Endodermal cell (in vitro differentiated cells): Measurements from ENCODE around the gene TIPIN. TPM values are rescaled to one million over a fixed set of nuclear protein-coding genes. Genes with fewer than 3 reads are reported as not detected.

Experiments
- DNase-seq: peaks from one replicate; pipeline ENCODE4 v3.0.0-alpha.2; 2017
- H3K27ac ChIP-seq: 2 replicates; pipeline ENCODE4 v1.5.1; 2013; ENCODE audit warnings: mild to moderate bottlenecking, low read depth, low read length, moderate library complexity
- H3K27me3 ChIP-seq: 2 replicates; pipeline ENCODE4 v1.6.1; 2013; ENCODE audit warnings: mild to moderate bottlenecking, low read length, moderate library complexity; ENCODE audit not compliant: insufficient read depth, control insufficient read depth, poor library complexity, severe bottlenecking
- H3K36me3 ChIP-seq: 2 replicates; pipeline ENCODE4 v1.7.0; 2013; ENCODE audit warnings: mild to moderate bottlenecking, low read length, moderate library complexity; ENCODE audit not compliant: control insufficient read depth, insufficient read depth
- H3K4me1 ChIP-seq: one replicate; pipeline ENCODE4 v1.7.0; 2013; ENCODE audit warnings: low read length; ENCODE audit not compliant: control insufficient read depth, insufficient read depth
- H3K4me3 ChIP-seq: 2 replicates; pipeline ENCODE4 v1.5.1; 2013; ENCODE audit warnings: mild to moderate bottlenecking, low read length, moderate library complexity
- H3K9ac ChIP-seq: 2 replicates; pipeline ENCODE4 v1.6.1; 2013; ENCODE audit warnings: mild to moderate bottlenecking, low read length, moderate library complexity; ENCODE audit not compliant: poor library complexity, severe bottlenecking; ENCODE audit errors: extremely low read depth
- H3K9me3 ChIP-seq: 2 replicates; pipeline ENCODE4 v1.6.1; 2013; ENCODE audit warnings: mild to moderate bottlenecking, low read length, moderate library complexity; ENCODE audit not compliant: control insufficient read depth
- H3K27ac Mint-ChIP-seq: 2 replicates; pipeline ENCODE4 v1.8.0; 2020; ENCODE audit warnings: mixed read lengths
- H3K27me3 Mint-ChIP-seq: 2 replicates; pipeline ENCODE4 v1.8.0; 2021; ENCODE audit warnings: mild to moderate bottlenecking, mixed read lengths; ENCODE audit not compliant: insufficient read depth
- H3K36me3 Mint-ChIP-seq: 2 replicates; pipeline ENCODE4 v1.8.0; 2020; ENCODE audit warnings: low read depth, mixed read lengths
- H3K4me1 Mint-ChIP-seq: 2 replicates; pipeline ENCODE4 v1.8.0; 2020; ENCODE audit warnings: mixed read lengths
- H3K4me3 Mint-ChIP-seq: 2 replicates; pipeline ENCODE4 v1.8.0; 2020; ENCODE audit warnings: mild to moderate bottlenecking, moderate library complexity, mixed read lengths
- H3K9me3 Mint-ChIP-seq: 2 replicates; pipeline ENCODE4 v1.8.0; 2020; ENCODE audit warnings: mild to moderate bottlenecking, mixed read lengths
- CTCF ChIP-seq: fragments of 200-600 bp; sonication (generic); conservative IDR thresholded peaks from 2 replicates; pipeline ENCODE4 v1.5.0; 2021; ENCODE audit warnings: antibody characterized with exemption, mild to moderate bottlenecking
- WGBS, 2 experiments: methylation state at CpG; one replicate each; pipeline versions ENCODE4 v1.1.5 to v1.1.7; 2013; ENCODE audit warnings: missing lambda C conversion rate in 2 of 2, mixed read lengths in 1 of 2; ENCODE audit not compliant: insufficient coverage in 1 of 2, insufficient read length in 1 of 2; 5-methylcytosine and 5-hydroxymethylcytosine counted together
- total RNA-seq, 2 donors: library from RNA; stranded (reverse); fragmentation: NEBNext Ultra II Directional in 1 of 2; extraction: Animal tissue kit (Norgen Biotek cat#: 25700) in 1 of 2; gene quantifications; 2 replicates in 1 of 2; 3 replicates in 1 of 2; pipeline ENCODE4 v1.2.1, GENCODE V29; 2021

Gene TIPIN
- total RNA-seq, 2 donors from 2014 or later, result 19.7 to 25.5 TPM

DNA sequence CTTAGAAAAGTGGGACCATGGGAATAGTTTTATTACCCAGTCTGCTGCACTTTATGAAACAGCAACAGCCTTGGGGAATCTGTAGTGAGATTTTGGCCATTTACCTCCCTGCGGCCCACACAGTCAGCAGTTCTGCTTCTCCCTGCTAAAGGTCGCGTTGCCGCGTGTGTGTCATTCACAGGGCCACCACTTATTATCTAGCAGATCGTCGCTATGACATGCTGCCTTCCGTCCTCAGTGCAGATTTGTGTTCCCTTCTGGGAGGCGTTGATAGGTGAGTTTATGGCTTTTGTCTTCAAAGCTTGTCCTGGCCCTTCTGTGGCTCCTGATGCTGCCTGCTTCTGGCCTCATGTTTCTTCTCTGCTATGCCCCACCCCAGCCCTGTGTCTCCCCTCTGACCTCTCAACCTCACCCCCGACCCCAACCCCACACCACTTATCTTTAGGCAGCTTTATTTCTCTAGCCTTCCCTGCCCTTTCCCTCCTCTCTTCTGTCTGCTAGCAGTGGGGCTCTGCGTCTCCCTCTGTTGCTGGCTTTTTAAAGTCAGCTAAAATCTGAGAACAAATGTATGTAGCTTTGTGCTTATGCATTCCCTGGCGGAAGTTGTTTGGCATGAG lies 33.1 kb downstream of the TIPIN start:
- Histone ChIP-seq H3K27ac (no peak overlapping the region), H3K36me3 (peaks cover 50% of the 10 kb centered on the region), H3K4me3 (no peak overlapping the region), H3K9me3 (no peaks in the 10 kb centered on the region), H3K4me1 (no peaks in the 10 kb centered on the region), H3K27me3 (no peaks in the 10 kb centered on the region), H3K9ac (no peak overlapping the region)
- no peak for TF ChIP-seq CTCF
- Mint-ChIP-seq H3K36me3 (peaks cover 49% of the 10 kb centered on the region), H3K27me3 (no peaks in the 10 kb centered on the region), H3K4me3 (no peak overlapping the region), H3K4me1 (no peaks in the 10 kb centered on the region), H3K9me3 (no peaks in the 10 kb centered on the region), H3K27ac (no peak overlapping the region)
- DNase-seq, result no peak
- WGBS, 2 experiments, result 88 to 96% methylated on average over 9 to 12 of the region's 12 CpGs

GRCh38 chr15:66312144-66312543 lies 44.3 kb downstream of the TIPIN start:
- Mint-ChIP-seq H3K36me3 (peaks cover 70% of the 10 kb centered on the region), H3K27me3 (no peaks in the 10 kb centered on the region), H3K27ac (no peak overlapping the region), H3K9me3 (no peaks in the 10 kb centered on the region), H3K4me3 (no peak overlapping the region), H3K4me1 (no peaks in the 10 kb centered on the region)
- Histone ChIP-seq H3K9me3 (no peaks in the 10 kb centered on the region), H3K27me3 (no peaks in the 10 kb centered on the region), H3K27ac (no peak overlapping the region), H3K4me3 (no peak overlapping the region), H3K9ac (no peak overlapping the region), H3K4me1 (no peaks in the 10 kb centered on the region), H3K36me3 (peaks cover 44% of the 10 kb centered on the region)
- no peak for TF ChIP-seq CTCF
- WGBS, 2 experiments, result 100% methylated on average over 2 of the region's 2 CpGs; no CpG with 5 or more reads in 1 of the 2 experiments
- no peak for DNase-seq

- H3K36me3 Mint-ChIP-seq, result peaks cover 60% of the 10 kb centered on the region
- TF ChIP-seq CTCF, result no peak
- DNase-seq, result no peak
- no peak overlapping the region for H3K9ac ChIP-seq
- H3K36me3 ChIP-seq, result peaks cover 47% of the 10 kb centered on the region
- H3K4me1 ChIP-seq, result no peaks in the 10 kb centered on the region
- no peak overlapping the region for H3K27ac ChIP-seq
- no peaks in the 10 kb centered on the region for H3K9me3 Mint-ChIP-seq
- H3K9me3 ChIP-seq, result no peaks in the 10 kb centered on the region
- H3K4me1 Mint-ChIP-seq, result peaks cover 5% of the 10 kb centered on the region
- no peak overlapping the region for H3K27ac Mint-ChIP-seq
- WGBS, 2 experiments, result 85 to 97% methylated on average over 1 to 2 of the region's 2 CpGs
- no peaks in the 10 kb centered on the region for H3K27me3 ChIP-seq
- H3K27me3 Mint-ChIP-seq, result no peaks in the 10 kb centered on the region
- H3K4me3 Mint-ChIP-seq, result no peak overlapping the region
- no peak overlapping the region for H3K4me3 ChIP-seq
Observed at GRCh38 chr15:66310786-66311185, 45.7 kb downstream of the TIPIN start.
